GM12892 (cell line): ENCODE measurements around the gene NPHS1.

ENCODE experiments used
- POLR2A ChIP-seq: IDR thresholded peaks from 2 replicates; pipeline ENCODE4 v1.6.1; 2011; ENCODE audit warnings: low read depth, low read length, control low read depth
- POLR2AphosphoS5 ChIP-seq: IDR thresholded peaks from 2 replicates; pipeline ENCODE4 v1.6.1; 2011; ENCODE audit warnings: low read depth, low read length, control low read depth

- peak; percentile 44; the same call in 1 of the 2 replicates for TF ChIP-seq POLR2AphosphoS5
- peak; percentile 18; the same call in 1 of the 2 replicates for TF ChIP-seq POLR2A
Observed at GRCh38 chr19:35885225-35885738, 33.0 kb upstream of the NPHS1 start.
